SKM-1 treated with dmso at 0.1 percent for 144 hours (cell line): Measurements from ENCODE around the gene FRAS1.
"Not testable (repeated sequence)": the region's sequence is repeated elsewhere in the genome, so short reads cannot be mapped to it uniquely, and the experiment has no call there.

Source experiments
- DNase-seq: peaks from one replicate; lab custom pipeline; 2025; ENCODE audit not compliant: unreplicated experiment; lab: John Stamatoyannopoulos, UW

Gene FRAS1

DNA sequence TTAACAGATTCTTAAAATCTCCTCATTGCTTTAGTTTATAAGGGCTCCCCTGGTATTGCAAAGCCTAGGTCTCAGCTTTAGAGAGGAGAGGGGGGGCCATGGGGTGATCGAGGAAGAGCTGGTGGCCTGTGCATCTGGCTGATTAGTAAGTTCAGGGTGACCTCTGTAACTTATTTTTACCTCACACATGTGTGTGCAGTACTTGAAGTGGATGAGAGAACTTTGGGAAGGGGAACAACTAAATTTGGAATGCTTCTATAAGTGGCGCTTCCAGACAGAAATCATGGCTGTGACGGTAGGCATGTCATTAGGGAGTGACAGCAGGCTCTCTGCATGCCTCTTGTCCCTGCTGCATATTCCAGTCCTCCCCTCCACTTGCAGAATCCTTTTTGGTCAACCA is 41.9 kb downstream of the FRAS1 start:
- no peak for DNase-seq

DNA sequence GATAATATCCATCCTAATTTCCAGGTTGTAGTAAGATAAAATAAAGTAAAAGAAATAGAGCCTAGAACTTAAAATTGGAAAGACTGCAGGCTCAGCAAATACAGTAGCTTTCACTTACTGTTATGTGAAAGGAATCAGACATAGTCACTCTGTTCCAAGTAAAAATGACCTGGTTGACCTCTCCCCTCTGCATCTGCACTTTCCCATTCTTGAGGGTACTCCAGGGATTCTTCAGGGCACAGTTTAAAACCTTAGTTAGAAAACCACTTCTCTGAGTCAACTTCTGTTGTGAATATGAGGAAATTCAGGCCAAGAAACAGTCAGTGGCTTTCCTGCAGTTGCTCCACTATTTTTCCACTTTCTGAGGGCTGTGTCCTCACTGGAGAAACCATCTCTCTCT is 42.9 kb downstream of the FRAS1 start:
- DNase-seq, result no peak

DNA sequence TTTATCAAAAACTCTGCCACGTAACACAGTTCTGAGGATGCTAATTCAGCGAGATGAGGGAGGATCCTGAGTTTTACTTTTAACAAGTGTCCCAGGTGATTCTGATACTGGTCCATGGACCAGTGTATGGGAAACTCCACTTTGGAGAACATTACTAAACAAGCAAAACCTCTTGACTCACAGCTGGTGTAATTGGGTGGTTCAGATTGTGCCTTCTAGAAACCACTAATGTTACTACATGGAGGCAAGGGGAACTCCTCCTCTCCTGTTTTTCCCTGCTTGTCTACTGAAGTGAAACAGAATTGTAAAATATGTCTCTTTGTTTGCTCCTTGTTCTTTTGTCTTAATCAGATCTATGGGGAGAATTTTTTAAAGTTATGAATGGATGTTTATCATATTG is 62.6 kb downstream of the FRAS1 start:
- DNase-seq, result no peak

DNA sequence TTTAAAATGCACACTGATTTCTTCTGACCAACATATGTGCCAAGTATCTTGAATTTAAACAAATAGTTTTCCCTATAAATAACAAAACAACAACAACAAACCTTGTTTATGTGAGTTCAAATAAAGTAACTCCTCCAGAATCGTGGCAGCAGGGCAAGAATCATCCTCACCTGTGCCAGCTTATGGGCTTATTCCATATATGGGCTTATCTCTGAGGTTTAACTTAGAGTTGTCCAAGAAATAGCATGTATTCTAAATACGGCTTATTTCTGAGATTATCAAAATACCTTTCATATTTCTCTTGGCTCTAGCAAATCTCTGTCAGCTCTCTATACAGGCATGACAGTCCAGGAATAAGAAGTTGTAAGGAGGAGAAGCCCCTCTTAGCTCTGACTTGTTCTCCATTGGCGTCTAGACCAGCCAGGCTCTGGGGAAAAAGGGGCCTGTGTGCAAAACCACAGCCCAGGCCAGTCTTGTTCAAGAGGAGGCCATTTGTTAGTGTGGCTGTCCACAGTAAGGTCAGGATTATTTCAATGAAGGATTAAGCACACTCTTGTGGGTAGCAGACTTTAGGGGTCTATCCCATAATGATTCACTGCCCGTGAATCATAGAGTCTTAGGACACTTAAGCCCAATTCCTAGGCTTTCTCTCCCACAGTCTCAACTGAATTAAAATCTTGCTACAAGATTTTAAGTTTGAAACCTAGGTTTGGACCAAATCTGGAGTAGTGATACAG is 63.2 kb downstream of the FRAS1 start:
- no peak for DNase-seq

DNA sequence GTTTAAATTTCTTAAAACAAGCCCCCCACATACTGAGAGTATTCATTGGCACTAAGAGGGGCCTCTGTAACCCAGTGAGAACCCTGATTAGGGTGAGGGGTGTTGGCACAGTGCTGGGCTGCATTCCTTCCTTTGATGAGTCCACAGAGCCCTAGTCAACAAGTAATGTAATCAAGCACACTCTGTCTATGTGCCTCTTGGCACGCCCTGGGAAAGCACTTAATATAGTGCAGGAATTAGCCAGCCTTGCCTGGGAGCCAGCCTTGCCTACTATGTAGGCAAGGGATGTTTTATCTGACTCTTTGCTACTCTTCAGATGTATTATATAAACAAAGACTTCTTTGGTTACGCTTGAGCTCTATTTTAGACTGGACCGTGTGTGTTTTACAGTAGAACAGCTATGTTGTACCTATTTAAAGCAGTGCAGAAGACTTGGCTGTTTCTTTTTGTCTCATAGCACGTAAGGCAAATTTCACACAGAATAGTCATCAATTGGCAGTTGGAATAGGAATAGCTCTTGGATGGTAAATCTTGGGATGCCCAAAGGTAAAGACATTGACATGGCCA is 64.3 kb downstream of the FRAS1 start:
- DNase-seq, result no peak

DNA sequence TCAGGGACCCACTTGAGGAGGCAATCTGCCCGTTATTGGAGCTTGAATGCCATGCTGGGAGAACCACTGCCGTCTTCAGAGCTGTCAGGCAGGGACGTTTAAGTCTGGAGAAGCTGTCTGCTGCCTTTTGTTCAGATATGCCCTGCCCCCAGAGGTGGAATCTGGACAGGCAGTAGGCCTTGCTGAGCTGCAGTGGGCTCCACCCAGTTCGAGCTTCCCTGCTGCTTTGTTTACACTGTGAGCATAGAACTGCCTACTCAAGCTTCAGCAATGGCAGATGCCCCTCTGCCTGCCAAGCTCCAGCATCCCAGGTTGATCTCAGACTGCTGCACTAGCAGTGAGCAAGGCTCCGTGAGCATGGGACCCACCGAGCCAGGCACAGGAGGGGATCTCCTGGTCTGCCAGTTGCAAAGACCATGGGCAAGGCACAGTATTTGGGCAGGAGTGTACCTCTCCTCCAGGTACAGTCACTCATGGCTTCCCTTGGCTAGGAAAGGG is 68.8 kb downstream of the FRAS1 start:
- DNase-seq, result not testable (repeated sequence)

DNA sequence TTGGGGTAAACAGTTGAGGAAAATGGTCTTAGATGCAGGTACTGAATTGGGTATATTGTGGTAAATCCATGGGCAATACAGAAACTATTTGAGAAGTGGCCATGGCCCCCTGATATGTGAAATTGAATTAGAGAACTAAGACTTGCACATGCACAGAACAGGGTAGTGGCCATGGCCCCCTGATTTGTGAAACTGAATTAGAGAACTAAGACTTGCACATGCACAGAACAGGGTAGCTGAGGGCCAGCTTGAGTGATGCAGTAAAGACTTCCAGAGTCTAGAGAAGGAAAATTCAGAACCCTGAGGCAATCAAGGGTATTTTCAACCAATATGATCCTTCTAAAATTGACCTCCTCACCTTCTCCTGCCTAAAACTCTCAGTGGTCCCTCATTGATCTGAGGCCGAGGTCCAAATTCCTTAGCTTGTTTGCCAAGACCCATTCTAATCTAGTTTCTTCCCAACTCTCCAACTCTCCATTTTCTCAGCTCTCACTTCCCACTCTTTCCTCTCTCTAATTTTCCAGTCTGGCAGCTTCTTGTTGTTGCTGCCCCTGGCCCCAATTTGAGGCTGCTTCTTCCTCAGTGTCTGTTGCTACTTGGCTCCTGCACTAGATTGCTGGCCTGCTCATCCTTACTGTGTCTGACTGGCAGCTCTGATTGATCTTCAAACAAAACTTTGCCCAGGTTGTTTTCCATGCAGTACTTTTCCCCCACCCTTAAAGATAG is 72.4 kb downstream of the FRAS1 start:
- DNase-seq, result no peak

DNA sequence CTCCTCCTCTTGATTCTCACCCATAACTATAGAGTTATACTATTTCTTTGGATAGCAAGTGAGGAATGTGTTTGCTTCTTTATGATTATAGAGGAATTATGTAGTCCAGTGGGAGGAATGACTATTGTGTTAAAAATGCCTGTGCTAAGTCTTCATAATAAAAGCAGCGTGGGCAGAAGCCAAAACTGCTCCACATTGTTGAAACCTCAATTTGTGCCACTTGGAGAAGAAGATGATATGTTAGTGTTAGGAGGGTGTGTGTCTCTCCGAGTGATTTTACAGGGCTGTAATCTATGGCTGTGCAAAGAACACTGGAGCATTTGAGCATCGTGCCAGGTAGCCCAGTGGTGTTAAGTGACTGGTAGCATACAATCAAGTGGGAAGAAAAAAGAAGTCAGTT is 74.3 kb downstream of the FRAS1 start:
- no peak for DNase-seq

DNA sequence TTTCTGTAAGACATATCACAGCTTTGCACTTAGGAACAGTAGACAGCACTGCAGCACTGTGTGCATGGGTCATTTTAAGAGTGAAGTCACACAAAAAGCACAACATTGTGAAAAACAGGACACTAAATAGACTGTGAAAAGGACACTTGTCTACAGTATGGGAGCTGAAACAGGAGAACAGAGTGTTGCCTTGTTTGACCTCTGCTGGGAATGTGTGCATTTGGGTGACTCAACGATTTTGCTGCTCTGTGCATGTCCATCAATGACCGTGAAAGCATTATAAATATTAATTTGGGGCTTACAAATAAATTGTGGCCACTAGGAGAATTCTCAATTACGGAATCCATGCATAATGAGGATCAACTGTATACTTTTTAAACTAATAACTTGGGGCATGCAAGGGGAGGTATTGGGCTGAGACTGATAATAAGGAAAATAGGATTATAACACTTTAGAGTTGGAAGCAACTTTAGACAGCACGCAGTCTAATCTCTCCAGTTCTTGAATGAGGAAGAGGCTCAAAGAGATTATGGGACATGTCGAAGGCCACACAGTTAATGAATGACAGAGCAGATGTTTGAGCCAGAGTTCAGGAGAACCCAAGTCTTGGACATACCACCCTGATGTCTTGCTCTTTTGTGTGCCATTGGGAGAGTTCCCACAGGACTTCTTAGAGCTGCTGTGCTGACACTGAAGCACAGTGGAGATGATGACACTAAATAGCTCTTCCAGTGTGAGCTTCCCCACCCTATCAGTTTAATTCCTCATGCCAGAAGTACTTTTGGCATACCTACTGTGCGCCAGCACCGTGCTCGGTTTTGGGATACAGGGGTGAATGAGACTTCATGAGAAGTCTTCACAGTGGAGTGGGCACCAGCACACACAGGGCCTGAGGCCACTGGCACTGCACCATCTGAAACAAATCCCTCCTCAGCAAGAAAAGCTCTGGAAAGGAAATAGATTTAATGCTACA is 79.3 kb downstream of the FRAS1 start:
- no peak for DNase-seq

DNA sequence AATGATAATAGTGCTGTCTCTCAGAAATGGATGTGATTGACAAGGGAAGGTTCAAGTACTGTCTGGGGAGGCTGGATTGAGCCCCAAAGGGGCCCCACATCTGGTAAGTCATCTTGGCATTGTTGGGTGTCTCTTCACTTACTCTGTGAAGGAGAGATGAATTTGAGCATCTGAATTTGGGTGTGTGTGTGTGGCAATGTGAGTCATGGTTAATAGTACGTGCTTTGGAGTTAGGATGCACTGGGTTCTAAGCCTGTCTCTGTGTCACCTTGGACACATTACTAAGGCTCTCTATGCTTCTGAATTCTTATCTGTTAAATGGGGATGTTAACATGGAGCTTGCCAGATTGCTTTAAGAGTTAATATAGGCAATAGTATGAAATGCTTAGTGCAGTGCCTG is 80.4 kb downstream of the FRAS1 start:
- DNase-seq, result no peak

DNA sequence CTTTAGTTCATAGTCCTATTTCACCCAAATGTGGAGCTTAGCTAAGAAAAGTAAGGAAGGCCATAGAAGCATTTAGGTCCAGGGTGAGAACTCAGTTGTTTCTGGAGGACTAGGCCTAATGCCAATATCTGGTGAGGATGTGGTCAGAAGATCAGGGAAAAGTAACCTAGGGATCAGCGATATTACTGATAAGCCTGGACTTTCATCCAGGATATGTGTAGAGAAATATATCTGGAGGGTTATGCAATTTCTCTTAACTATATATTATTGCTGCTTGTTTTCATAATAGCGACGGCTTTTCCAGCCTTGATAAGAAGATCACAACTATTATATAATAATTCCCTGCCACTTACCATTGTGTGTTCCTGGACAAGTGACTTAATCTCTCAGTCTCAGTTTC is 81.1 kb downstream of the FRAS1 start:
- no peak for DNase-seq

DNA sequence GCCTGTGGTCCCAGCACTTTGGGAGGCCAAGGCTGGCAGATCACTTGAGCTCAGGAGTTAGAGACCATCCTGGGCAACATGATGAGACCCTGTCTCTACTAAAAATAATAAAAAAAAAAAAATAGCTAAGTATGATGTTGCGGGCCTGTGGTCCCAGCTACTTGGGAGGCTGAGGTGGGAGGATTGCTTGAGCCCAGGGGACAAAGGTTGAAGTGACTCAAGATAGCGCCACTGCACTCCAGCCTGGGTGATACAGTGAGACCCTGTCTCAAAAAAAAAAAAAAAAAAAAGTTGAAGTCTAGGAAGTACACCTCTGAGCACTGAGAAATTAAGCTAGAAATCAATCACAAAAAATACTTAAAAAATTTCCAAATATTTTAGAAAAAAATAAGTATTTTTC is 86.5 kb downstream of the FRAS1 start:
- no peak for DNase-seq

DNA sequence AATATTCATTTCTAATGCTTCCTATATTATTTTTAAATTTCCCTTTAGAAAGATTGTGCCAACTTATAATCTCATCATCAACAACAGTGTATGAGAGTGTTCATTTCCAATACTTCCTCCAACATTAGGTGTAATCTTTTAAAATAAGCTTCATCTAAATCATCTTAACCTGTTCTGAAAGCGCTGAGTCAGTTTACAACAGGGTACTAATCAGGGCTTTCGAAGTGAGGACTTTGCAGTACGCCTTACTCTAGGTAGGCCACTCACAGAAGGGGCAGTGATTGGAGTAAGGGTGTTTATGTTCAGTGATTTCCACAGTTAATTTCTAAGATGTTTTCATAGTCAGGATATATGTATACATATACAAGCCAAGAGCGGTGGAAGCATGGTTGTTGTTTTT is 87.9 kb downstream of the FRAS1 start:
- no peak for DNase-seq

DNA sequence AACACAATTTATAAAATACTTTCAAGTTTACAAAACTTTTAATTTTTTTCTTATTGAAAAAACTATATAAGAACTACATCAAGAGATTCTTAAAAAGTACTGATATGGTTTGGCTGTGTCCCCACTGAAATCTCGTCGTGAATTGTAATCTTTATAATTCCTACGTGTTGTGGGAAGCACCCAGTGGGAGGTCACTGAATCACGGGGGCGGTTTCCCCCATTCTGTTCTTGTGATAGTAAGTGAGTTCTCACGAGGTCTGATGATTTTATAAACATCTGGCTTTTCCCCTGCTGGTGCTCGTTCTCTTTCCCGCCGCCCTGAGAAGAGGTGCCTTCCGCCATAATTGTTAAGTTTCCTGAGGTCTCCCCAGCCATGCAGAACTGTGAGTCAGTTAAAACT is 88.5 kb downstream of the FRAS1 start:
- no peak for DNase-seq

DNA sequence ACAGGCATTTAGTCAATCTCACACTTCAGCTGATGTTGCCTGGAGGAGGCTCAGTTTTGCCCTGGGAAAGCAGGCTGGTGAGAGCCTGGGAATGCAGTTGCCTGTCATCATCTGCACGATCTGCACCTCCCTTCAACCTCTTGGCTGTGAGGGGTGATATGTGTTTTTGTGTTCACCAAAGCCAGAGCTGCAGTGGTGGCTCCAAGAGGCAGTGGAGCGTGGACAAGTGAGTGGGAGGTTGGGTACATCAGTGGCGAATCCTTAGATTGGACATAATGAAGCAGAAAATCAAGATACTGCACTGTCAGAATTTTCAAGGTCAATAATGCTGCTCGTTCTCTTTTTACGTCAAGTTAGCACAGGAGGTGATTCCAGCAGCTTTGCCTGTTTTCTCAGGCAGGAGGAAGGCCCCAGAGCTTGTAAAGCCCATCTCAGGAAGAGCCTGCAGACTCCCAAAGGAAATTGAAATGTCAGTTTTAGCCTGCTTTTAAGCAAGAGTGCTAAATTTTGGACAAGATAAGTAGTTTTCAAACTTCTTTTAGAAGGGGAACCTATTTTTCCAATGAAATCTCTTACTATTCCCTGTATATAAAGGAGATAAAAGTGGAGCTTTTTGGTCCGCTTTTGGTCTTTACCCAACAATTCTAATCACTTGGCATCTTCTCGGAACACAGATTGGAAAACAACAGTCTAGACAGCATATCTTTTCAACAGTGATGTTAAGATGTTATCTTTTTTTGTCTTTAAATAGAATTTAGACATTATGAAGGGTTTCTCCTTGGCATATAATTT is 92.8 kb downstream of the FRAS1 start:
- DNase-seq, result no peak

DNA sequence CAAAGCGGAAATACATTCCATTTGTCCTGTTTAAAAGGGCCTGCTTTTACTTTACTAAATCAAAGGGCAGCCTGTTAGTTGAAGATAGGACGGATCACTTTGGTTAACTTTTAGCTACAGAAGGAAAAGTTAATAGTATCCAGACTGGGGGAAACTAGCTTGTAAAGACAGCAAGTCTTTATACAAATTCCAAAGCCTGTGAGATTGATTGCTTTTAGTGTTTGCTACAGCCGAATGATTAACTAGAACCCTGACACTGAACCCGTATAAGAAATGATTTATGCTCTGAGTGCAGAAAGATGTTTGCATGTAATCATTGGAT is 93.4 kb downstream of the FRAS1 start:
- no peak for DNase-seq

DNA sequence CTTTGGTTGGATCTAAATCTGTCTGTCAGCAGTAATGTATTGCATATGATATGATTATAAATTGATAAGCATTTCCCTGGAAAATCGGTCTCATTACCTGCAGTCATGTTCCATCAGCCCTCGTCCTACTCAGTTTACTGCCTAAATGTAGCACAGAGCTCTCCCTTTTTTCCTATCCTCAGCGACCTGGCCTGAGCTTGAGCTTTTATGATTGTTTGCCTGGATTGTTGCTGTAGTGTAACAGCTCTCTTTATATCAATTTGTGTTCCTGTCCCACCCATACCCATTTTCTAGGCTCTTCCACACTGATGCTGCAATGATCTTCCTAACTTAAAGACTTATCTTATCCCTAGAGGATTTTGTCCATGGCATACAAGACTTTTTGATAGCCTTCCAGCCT is 95.7 kb downstream of the FRAS1 start:
- no peak for DNase-seq

DNA sequence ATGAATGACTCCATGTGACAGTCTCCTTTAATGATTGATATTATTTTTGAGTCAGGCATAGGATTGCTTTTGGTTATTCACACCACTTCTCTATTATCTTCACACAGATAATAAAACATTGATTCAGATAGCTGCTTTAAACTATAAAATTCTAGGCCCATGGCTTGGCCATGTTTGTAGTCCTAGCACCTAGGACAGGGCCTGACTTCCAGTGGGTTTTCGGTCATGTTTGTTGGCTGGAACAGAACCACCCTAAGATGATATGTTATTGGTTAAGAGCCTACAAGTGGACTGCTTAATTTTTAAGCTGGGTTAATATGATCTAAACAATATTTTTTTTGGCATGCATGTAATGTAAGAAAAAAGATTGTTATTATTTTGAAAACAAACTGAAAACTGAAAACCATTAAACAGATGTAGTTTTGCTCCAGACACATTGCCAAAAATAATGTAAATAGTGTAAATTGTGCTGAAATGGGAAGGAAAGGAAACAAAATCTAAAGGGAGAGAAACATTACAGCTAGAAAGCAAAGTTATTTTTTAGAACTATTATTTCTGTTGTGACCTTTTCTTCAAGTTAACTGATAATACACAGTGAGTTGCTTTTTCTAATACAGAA is 98.0 kb downstream of the FRAS1 start:
- DNase-seq, result no peak

DNA sequence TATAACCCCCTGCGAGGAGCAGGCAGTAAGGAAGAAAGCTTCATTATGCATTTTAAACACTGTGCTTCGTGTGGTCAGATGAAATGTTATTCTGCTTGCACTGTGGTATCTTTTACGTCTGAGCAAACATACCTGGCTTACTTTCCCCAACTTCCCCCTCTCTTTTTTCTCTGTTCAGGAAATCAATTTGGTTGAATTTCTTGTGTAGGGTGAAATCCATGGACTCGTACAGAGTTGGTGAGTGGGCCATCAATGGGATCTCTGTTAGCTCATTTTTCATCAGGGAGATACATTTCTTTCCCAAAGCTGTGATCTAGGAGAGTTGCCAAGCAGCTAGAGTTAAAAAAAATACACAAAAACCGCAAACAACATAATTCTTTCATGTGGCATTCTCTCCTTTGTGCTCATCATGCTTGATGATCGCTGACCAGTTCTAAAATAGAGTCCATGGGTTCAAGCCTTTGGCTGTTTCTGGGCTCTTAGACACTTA is 98.5 kb downstream of the FRAS1 start:
- no peak for DNase-seq

DNA sequence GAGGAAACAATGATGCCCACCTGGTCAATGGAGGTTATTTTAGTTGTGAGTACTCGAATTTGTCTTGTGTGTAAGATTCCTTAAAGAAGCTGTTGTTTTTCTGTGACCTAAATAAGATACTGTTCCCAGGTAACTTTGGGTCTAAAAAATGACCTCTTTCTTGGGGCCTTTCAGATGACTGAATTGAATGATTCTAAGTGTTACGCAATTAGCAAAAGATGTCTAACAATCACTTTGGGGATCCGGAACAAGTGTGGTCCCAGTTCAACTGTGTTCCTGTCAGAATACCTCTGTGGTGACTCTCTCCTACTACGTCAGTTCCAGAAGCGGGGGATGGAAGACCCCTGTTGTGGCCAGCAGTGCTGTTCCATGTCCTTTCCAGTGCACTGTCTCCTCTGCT is 99.4 kb downstream of the FRAS1 start:
- no peak for DNase-seq
